MCF 10A (cell line): ENCODE data around the gene UCK1. TPM values are rescaled to one million over a fixed set of nuclear protein-coding genes. Genes with fewer than 3 reads are reported as not detected.

ENCODE experiments used
- BruUV-seq: library from RNA; stranded (reverse); fragments of 400-500 nt; replicated peaks from 2 replicates; lab custom pipeline; 2021; lab: Mats Ljungman, UMichigan
- CTCF ChIA-PET: fragments of 300-600 bp; sonication (Branson Sonifier 250); formaldehyde crosslinking; extraction: SDS; loops from one replicate; lab custom pipeline; 2021; ENCODE audit warnings: antibody characterized with exemption, inconsistent platforms; lab: Yijun Ruan, JAX
- POLR2A ChIA-PET: fragments of 300-600, 350-650 bp; sonication (Branson Sonifier 250); formaldehyde crosslinking; extraction: SDS; loops from one replicate; lab custom pipeline; 2020; ENCODE audit warnings: antibody characterized with exemption, inconsistent platforms; lab: Yijun Ruan, JAX
- DNase-seq: peaks from one replicate; pipeline ENCODE4 v3.0.0-alpha.2; 2018; ENCODE audit not compliant: unreplicated experiment
- H3K27ac Mint-ChIP-seq: one replicate; pipeline ENCODE4 v1.8.0; 2022; ENCODE audit warnings: mild to moderate bottlenecking, low read depth, mixed read lengths; ENCODE audit not compliant: unreplicated experiment
- H3K27me3 Mint-ChIP-seq: one replicate; pipeline ENCODE4 v1.8.0; 2022; ENCODE audit warnings: mixed read lengths; ENCODE audit not compliant: insufficient read depth, unreplicated experiment
- H3K36me3 Mint-ChIP-seq: one replicate; pipeline ENCODE4 v1.8.0; 2022; ENCODE audit warnings: mild to moderate bottlenecking, moderate library complexity, mixed read lengths; ENCODE audit not compliant: insufficient read depth, unreplicated experiment
- H3K4me1 Mint-ChIP-seq: one replicate; pipeline ENCODE4 v1.8.0; 2022; ENCODE audit warnings: mixed read lengths; ENCODE audit not compliant: insufficient read depth, unreplicated experiment
- H3K4me3 Mint-ChIP-seq: one replicate; pipeline ENCODE4 v1.8.0; 2022; ENCODE audit warnings: mild to moderate bottlenecking, moderate library complexity, mixed read lengths; ENCODE audit not compliant: unreplicated experiment
- H3K9me3 Mint-ChIP-seq: one replicate; pipeline ENCODE4 v1.8.0; 2022; ENCODE audit warnings: mixed read lengths; ENCODE audit not compliant: unreplicated experiment
- intact Hi-C: fragments of 100-400 bp; cut with micrococcal nuclease; formaldehyde crosslinking; loops from 2 replicates; pipeline ENCODE4 v1.14.1; 2022
- total RNA-seq: library from RNA; stranded (reverse); gene quantifications from 2 replicates; pipeline ENCODE4 v1.2.3, GENCODE V29; 2022
- TF ChIP-seq, protein P1 (sequence below): fragments of 200-600 bp; IDR thresholded peaks from one replicate; pipeline ENCODE4 v1.8.0; 2022; ENCODE audit warnings: antibody characterized with exemption, mild to moderate bottlenecking; ENCODE audit not compliant: unreplicated experiment

UCK1 gene
- total RNA-seq, 1 experiment from 2014 or later = 20.0 TPM

DNA sequence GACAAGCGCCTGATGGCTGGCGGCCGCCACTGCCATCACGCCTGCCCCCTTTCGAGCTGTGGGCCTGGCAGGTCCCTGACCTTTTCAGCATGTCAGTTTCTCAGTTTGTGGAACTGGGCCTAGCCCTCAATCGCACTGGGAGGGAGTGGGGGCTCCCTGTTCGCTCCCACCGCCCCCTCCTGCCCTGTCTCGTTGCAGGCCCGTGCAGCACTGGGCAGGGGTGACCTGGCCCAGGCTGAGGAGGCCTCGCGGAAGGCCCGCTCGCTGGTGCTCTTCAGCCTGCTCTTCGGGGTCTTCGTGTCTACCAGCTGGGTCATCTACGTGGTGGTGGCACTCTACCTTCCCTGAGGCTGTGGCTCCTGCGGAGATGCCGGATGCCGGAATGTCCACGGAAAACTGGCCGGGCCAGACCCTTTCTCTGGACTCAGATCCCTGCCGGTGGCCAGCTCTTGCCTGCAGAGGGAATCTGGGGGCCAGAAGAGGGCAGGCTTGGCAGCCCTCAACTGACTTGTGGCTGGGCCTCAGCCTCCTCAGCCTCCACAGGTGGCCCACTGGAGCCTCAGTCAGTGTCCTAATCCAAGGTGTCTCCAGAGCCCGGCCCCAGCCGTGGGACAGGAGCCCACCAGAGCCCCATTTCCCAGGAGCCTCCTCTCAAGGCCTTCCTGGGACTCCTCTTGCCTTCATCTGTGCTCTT, 26.9 kb upstream of the UCK1 start:
- H3K36me3 Mint-ChIP-seq = no peaks in the 10 kb centered on the region
- H3K27me3 Mint-ChIP-seq = no peaks in the 10 kb centered on the region
- TF ChIP-seq, protein P1, sequence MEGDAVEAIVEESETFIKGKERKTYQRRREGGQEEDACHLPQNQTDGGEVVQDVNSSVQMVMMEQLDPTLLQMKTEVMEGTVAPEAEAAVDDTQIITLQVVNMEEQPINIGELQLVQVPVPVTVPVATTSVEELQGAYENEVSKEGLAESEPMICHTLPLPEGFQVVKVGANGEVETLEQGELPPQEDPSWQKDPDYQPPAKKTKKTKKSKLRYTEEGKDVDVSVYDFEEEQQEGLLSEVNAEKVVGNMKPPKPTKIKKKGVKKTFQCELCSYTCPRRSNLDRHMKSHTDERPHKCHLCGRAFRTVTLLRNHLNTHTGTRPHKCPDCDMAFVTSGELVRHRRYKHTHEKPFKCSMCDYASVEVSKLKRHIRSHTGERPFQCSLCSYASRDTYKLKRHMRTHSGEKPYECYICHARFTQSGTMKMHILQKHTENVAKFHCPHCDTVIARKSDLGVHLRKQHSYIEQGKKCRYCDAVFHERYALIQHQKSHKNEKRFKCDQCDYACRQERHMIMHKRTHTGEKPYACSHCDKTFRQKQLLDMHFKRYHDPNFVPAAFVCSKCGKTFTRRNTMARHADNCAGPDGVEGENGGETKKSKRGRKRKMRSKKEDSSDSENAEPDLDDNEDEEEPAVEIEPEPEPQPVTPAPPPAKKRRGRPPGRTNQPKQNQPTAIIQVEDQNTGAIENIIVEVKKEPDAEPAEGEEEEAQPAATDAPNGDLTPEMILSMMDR = no peak
- H3K9me3 Mint-ChIP-seq = no peaks in the 10 kb centered on the region
- no peak overlapping the region for H3K4me3 Mint-ChIP-seq
- DNase-seq = no peak
- no peaks in the 10 kb centered on the region for H3K4me1 Mint-ChIP-seq
- CTCF ChIA-PET = no interaction called here
- BruUV-seq = no TSS peak
- intact Hi-C loops = no loop called here
- POLR2A ChIA-PET = no interaction called here
- no peak overlapping the region for H3K27ac Mint-ChIP-seq

GRCh38 chr9:131555841-131556673, 25.0 kb upstream of the UCK1 start:
- TF ChIP-seq, protein P1 = no peak
- H3K4me1 Mint-ChIP-seq = no peaks in the 10 kb centered on the region
- ChIA-PET CTCF (no interaction called here), POLR2A (no interaction called here)
- H3K27me3 Mint-ChIP-seq = peaks cover 7% of the 10 kb centered on the region
- no peaks in the 10 kb centered on the region for H3K9me3 Mint-ChIP-seq
- H3K36me3 Mint-ChIP-seq = no peaks in the 10 kb centered on the region
- no peak overlapping the region for H3K27ac Mint-ChIP-seq
- no TSS peak for BruUV-seq
- DNase-seq = no peak
- no peak overlapping the region for H3K4me3 Mint-ChIP-seq
- intact Hi-C loops = no loop called here

DNA sequence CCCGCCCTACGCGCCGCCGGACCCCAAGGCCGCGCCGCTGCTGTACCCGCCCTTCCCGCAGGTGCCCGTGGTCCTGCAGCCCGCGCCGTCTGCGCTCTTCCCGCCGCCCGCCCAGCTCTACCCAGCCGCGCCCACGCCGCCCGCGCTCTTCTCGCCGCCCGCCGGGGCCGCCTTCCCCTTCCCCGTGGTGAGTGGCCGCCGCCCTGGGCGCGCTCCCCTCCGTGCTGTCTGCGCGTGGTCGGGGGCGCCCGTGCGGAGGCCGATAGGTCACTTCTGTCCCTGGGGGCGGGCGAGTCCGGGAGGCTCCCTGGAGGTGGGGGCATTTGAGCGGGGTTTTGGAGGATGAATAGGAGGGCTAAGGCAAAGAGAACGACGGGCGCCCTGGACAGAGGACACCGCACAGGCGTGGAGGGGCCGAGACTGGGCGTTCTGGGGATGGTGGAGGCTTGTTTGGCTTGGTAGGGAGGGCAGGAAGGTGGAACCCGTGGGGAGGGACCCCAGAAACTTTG, 23.8 kb upstream of the UCK1 start:
- BruUV-seq = no TSS peak
- Mint-ChIP-seq H3K4me1 (no peaks in the 10 kb centered on the region), H3K27me3 (peaks cover 19% of the 10 kb centered on the region), H3K4me3 (no peak overlapping the region), H3K36me3 (no peaks in the 10 kb centered on the region), H3K9me3 (no peaks in the 10 kb centered on the region), H3K27ac (no peak overlapping the region)
- ChIA-PET POLR2A (no interaction called here), CTCF (no interaction called here)
- TF ChIP-seq, protein P1 = no peak
- DNase-seq = no peak
- intact Hi-C loops = no loop called here
